NB4 (cell line): ENCODE results near the gene ZNF175.

ENCODE experiments used
- DNase-seq: peaks from one replicate; pipeline ENCODE4 v3.0.0; 2010; ENCODE audit warnings: low read depth
- H3K4me3 ChIP-seq: one replicate; pipeline ENCODE4 v1.5.1; 2011; ENCODE audit warnings: mild to moderate bottlenecking, low read depth, low read length, moderate library complexity
- MAX ChIP-seq: IDR thresholded peaks from 2 replicates; pipeline ENCODE4 v1.6.1; 2011; ENCODE audit warnings: low read depth, low read length
- MYC ChIP-seq: IDR thresholded peaks from 2 replicates; pipeline ENCODE4 v1.6.1; 2011; ENCODE audit warnings: low read depth, low read length
- POLR2A ChIP-seq: IDR thresholded peaks from 2 replicates; pipeline ENCODE4 v1.6.1; 2011; ENCODE audit warnings: mild to moderate bottlenecking; ENCODE audit not compliant: insufficient read length; ENCODE audit errors: extremely low read depth
- TF ChIP-seq, protein P1 (sequence below): IDR thresholded peaks from one replicate; pipeline ENCODE4 v1.5.1; 2012; ENCODE audit warnings: low read depth, low read length

ZNF175 gene

DNA sequence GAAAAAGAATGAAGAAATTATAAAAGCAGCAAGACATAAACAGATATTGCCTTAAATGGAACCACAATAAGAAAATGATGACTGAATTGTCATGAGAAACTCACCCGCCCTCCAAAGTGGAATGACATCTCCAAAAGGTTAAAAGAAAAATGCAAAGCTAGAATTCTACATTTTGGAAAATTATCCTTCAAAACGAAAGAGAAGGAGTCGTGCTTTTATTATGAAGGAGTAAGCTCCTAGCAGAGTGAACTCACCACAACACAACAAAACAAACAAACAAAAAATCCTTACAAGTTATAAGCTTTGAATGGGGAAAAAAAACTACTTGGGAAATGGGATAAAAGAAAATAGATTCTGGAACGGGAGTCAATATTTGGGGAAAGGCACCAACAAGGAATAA, 68.8 kb downstream of the ZNF175 start:
- H3K4me3 ChIP-seq: no peak overlapping the region
- DNase-seq: no peak
- TF ChIP-seq MAX (no peak), MYC (no peak), POLR2A (no peak)
- TF ChIP-seq, protein P1, sequence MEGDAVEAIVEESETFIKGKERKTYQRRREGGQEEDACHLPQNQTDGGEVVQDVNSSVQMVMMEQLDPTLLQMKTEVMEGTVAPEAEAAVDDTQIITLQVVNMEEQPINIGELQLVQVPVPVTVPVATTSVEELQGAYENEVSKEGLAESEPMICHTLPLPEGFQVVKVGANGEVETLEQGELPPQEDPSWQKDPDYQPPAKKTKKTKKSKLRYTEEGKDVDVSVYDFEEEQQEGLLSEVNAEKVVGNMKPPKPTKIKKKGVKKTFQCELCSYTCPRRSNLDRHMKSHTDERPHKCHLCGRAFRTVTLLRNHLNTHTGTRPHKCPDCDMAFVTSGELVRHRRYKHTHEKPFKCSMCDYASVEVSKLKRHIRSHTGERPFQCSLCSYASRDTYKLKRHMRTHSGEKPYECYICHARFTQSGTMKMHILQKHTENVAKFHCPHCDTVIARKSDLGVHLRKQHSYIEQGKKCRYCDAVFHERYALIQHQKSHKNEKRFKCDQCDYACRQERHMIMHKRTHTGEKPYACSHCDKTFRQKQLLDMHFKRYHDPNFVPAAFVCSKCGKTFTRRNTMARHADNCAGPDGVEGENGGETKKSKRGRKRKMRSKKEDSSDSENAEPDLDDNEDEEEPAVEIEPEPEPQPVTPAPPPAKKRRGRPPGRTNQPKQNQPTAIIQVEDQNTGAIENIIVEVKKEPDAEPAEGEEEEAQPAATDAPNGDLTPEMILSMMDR: no peak

DNA sequence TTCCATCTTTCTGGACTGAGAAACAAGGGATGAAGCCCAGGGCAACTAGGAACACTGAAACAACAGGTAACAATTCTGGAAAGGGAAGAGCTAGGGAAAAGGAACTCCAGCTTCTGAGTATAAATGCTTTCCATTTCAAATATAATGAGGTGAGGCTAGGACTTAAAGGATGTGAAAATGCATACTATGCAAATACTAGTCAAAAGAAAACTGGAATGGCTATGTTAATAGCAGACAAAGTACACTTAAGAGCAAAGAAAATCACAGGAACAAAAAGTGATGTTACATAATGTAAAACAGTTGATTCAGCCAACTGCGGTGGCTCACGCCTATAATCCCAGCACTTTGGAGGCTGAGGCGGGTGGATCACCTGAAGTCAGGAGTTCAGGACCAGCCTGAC, 69.3 kb downstream of the ZNF175 start:
- TF ChIP-seq, protein P1: no peak
- TF ChIP-seq POLR2A (no peak), MYC (no peak), MAX (no peak)
- no peak for DNase-seq
- no peak overlapping the region for H3K4me3 ChIP-seq

GRCh38 chr19:51641648-51642047, 70.6 kb downstream of the ZNF175 start:
- DNase-seq: no peak
- TF ChIP-seq, protein P1: no peak
- no peak for TF ChIP-seq MAX
- TF ChIP-seq MYC: no peak
- TF ChIP-seq POLR2A: no peak
- H3K4me3 ChIP-seq: no peak overlapping the region
